ENCODE results near the gene GRM1. TPM values are rescaled to one million over a fixed set of nuclear protein-coding genes. Genes with fewer than 3 reads are reported as not detected.

The GRM1 gene
- 0.40 and 0.41 TPM in 2 replicates for total RNA-seq
- long read RNA-seq, partial matches to known transcripts: 0 of 1 reads
- long read RNA-seq, other reads (novel, unspliced or antisense): 1 of 1 reads

DNA sequence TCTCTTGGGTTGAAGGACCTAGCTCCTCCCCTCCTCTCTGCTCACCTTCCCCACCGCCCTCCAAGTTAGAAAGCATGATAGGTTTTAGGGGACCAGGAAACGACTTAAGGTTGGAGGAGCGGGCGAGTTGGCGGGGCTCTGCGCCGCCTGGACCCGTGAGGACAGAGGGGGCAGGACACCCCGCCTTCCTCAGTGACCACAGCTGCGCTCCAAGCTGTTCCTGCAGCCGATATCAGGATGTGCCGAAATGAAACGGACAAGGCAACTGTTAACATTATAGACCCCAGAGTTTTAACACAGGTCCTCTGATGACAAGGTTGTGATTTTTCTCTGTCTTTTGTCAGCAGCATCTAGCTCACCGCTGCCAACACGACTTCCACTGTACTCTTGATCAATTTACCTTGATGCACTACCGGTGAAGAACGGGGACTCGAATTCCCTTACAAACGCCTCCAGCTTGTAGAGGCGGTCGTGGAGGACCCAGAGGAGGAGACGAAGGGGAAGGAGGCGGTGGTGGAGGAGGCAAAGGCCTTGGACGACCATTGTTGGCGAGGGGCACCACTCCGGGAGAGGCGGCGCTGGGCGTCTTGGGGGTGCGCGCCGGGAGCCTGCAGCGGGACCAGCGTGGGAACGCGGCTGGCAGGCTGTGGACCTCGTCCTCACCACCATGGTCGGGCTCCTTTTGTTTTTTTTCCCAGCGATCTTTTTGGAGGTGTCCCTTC lies at the start of gene GRM1:
Gene GRM1, plus strand, starts transcription at position 212 of the 722 bp plus-strand sequence. Its CDS starts 456 bp downstream, at position 668.
- peaks cover 53% of the 10 kb centered on the region for H3K27me3 Mint-ChIP-seq
- H3K27ac Mint-ChIP-seq: no peak within 1 kb of the TSS
- H3K4me3 Mint-ChIP-seq (ENCODE audit: low read depth): peak within 1 kb of the TSS; percentile 59
- H3K9me3 Mint-ChIP-seq (ENCODE audit: low read depth): no peaks in the 10 kb centered on the region
- DNase-seq (ENCODE audit: low spot score, unreplicated experiment): no peak
- peaks cover 6% of the 10 kb centered on the region for H3K4me1 Mint-ChIP-seq (ENCODE audit: low read depth)
- no peaks in the 10 kb centered on the region for H3K36me3 Mint-ChIP-seq (ENCODE audit: insufficient read depth)
- TF ChIP-seq, protein P1, sequence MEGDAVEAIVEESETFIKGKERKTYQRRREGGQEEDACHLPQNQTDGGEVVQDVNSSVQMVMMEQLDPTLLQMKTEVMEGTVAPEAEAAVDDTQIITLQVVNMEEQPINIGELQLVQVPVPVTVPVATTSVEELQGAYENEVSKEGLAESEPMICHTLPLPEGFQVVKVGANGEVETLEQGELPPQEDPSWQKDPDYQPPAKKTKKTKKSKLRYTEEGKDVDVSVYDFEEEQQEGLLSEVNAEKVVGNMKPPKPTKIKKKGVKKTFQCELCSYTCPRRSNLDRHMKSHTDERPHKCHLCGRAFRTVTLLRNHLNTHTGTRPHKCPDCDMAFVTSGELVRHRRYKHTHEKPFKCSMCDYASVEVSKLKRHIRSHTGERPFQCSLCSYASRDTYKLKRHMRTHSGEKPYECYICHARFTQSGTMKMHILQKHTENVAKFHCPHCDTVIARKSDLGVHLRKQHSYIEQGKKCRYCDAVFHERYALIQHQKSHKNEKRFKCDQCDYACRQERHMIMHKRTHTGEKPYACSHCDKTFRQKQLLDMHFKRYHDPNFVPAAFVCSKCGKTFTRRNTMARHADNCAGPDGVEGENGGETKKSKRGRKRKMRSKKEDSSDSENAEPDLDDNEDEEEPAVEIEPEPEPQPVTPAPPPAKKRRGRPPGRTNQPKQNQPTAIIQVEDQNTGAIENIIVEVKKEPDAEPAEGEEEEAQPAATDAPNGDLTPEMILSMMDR (IDR thresholded peaks at IDR 0.05; ENCODE audit: unreplicated experiment): no peak

DNA sequence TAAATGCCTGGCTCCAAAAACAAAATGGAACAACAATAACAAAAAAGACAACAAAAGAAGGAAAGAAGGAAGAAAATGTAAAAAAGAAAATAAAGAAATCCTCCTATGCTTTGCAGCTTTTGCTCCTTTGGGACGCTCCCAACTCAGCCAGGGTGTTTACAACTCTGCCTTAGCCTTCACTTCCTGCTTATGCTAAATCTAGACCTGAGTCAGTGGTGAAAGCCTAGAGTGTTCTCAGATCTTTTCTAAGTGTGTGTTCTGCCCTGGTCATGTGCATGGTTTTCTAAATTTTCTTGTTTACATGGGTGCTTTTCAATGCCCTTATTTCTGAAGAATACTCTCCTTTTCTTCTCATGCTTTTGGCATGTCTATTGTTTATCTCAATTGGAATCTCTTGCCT lies 19.5 kb upstream of the GRM1 start:
- H3K27ac Mint-ChIP-seq: no peak overlapping the region
- TF ChIP-seq, protein P1 (IDR thresholded peaks at IDR 0.05; ENCODE audit: unreplicated experiment): no peak
- H3K27me3 Mint-ChIP-seq: no peaks in the 10 kb centered on the region
- H3K4me1 Mint-ChIP-seq (ENCODE audit: low read depth): no peaks in the 10 kb centered on the region
- H3K36me3 Mint-ChIP-seq (ENCODE audit: insufficient read depth): no peaks in the 10 kb centered on the region
- H3K4me3 Mint-ChIP-seq (ENCODE audit: low read depth): no peak overlapping the region
- peaks cover 18% of the 10 kb centered on the region for H3K9me3 Mint-ChIP-seq (ENCODE audit: low read depth)
- DNase-seq (ENCODE audit: low spot score, unreplicated experiment): no peak

DNA sequence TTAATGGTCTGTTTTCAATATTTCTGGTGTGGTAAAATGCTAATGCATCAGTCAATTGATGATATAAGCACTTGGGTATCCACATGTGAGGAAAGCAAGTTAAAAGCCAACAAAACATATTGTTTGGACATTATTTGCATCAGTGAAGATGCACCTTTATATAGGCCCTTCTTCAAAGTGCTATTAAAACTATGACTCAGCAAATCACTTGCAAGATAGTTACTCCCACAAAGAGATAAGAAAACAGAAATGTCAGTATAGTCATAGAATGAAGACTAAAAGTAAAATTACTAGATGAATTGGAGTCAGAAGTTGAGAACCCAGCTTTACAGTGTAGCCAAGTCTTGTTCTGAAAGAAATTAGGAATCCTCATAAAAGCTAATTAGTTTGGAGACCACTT lies 14.6 kb upstream of the GRM1 start:
- TF ChIP-seq, protein P1 (IDR thresholded peaks at IDR 0.05; ENCODE audit: unreplicated experiment): no peak
- no peaks in the 10 kb centered on the region for H3K36me3 Mint-ChIP-seq (ENCODE audit: insufficient read depth)
- no peaks in the 10 kb centered on the region for H3K27me3 Mint-ChIP-seq
- no peak overlapping the region for H3K27ac Mint-ChIP-seq
- H3K9me3 Mint-ChIP-seq (ENCODE audit: low read depth): peaks cover 12% of the 10 kb centered on the region
- no peak for DNase-seq (ENCODE audit: low spot score, unreplicated experiment)
- no peaks in the 10 kb centered on the region for H3K4me1 Mint-ChIP-seq (ENCODE audit: low read depth)
- no peak overlapping the region for H3K4me3 Mint-ChIP-seq (ENCODE audit: low read depth)

DNA sequence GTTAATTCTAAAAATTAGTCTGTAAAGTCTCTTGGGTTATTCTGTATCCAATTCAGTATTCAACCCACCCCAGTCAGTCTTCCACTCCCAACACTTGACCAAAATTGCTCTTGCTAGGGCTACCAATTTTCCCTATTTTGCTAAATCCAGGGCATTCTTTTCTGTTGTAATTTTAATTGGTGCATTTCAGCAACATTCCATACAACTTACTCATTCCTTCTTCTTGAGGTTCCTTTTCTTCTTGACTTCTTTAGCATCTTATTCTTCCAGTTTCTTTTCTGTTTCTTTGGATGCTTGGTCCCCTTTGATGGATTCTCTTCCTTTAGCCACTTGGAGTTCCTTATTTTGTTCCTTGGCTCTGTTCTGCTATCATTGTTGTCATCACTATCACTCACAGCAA lies 11.2 kb upstream of the GRM1 start:
- Mint-ChIP-seq H3K27me3 (no peaks in the 10 kb centered on the region), H3K4me3 (ENCODE audit: low read depth) (no peak overlapping the region), H3K9me3 (ENCODE audit: low read depth) (no peaks in the 10 kb centered on the region), H3K36me3 (ENCODE audit: insufficient read depth) (no peaks in the 10 kb centered on the region), H3K27ac (no peak overlapping the region), H3K4me1 (ENCODE audit: low read depth) (no peaks in the 10 kb centered on the region)
- DNase-seq (ENCODE audit: low spot score, unreplicated experiment): no peak
- TF ChIP-seq, protein P1 (IDR thresholded peaks at IDR 0.05; ENCODE audit: unreplicated experiment): no peak

DNA sequence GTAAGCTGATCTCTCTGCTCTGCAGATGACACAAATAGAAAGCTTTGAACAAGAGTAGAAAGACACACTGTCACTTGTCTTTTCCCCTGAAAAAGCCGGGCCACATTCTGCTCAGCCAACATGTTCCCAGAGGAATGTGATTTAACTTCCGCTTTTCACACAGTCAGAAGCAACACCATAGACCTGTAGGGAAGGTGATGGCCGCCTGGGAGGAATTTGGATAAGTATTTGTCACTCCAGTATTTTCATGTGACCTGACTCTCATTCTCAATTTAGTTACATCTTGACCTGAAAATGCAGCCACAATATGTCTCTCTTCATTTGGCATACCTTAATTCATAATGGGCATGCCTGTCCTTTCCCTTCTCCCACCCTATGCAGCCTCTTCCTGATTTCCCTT lies 2.0 kb upstream of the GRM1 start:
- H3K4me3 Mint-ChIP-seq (ENCODE audit: low read depth): no peak overlapping the region
- no peak overlapping the region for H3K27ac Mint-ChIP-seq
- no peaks in the 10 kb centered on the region for H3K36me3 Mint-ChIP-seq (ENCODE audit: insufficient read depth)
- H3K4me1 Mint-ChIP-seq (ENCODE audit: low read depth): peaks cover 6% of the 10 kb centered on the region
- TF ChIP-seq, protein P1 (IDR thresholded peaks at IDR 0.05; ENCODE audit: unreplicated experiment): no peak
- H3K27me3 Mint-ChIP-seq: peaks cover 49% of the 10 kb centered on the region
- no peak for DNase-seq (ENCODE audit: low spot score, unreplicated experiment)
- H3K9me3 Mint-ChIP-seq (ENCODE audit: low read depth): no peaks in the 10 kb centered on the region

All from progenitor cell of endocrine pancreas (in vitro differentiated cells).